DOHH2 (cell line): ENCODE results near the gene LRRC51.

Experiments used
- CTCF ChIP-seq: fragments of 200-600 bp; sonication (generic); IDR thresholded peaks from one replicate; pipeline ENCODE4 v1.5.1; 2014; ENCODE audit warnings: antibody characterized with exemption, mild to moderate bottlenecking, low read depth, low read length; ENCODE audit not compliant: poor library complexity, severe bottlenecking
- EZH2phosphoT487 ChIP-seq: fragments of 200-600 bp; sonication (generic); IDR thresholded peaks from 2 replicates; pipeline ENCODE4 v1.6.1; 2017; ENCODE audit warnings: borderline replicate concordance, mild to moderate bottlenecking, antibody characterized with exemption, low read length, moderate library complexity, mixed read lengths

GRCh38 chr11:72119198-72119597 lies 38.5 kb downstream of the LRRC51 start:
- TF ChIP-seq CTCF (no peak), EZH2phosphoT487 (no peak)
